SH-SY5Y (cell line): ENCODE measurements around the gene CACUL1.

Experiments used
- GATA2 ChIP-seq: IDR thresholded peaks from 2 replicates; pipeline ENCODE4 v1.6.1; 2011; ENCODE audit warnings: mild to moderate bottlenecking, low read depth, low read length
- GATA3 ChIP-seq: IDR thresholded peaks from 2 replicates; pipeline ENCODE4 v1.6.1; 2011; ENCODE audit warnings: low read depth, mild to moderate bottlenecking, low read length, moderate library complexity

- TF ChIP-seq GATA2 (no peak), GATA3 (no peak)
Observed at GRCh38 chr10:118771976-118772375, 17.2 kb upstream of the CACUL1 start.
